Ramos (cell line): ENCODE measurements around the gene TMCC3.

Experiments used
- in situ Hi-C: fragments of 300-500 bp; cut with MboI; formaldehyde crosslinking; loops from one replicate; pipeline ENCODE4 v1.14.3; 2022; ENCODE audit warnings: low sequenced_read_pairs; ENCODE audit not compliant: unreplicated experiment

The TMCC3 gene

DNA sequence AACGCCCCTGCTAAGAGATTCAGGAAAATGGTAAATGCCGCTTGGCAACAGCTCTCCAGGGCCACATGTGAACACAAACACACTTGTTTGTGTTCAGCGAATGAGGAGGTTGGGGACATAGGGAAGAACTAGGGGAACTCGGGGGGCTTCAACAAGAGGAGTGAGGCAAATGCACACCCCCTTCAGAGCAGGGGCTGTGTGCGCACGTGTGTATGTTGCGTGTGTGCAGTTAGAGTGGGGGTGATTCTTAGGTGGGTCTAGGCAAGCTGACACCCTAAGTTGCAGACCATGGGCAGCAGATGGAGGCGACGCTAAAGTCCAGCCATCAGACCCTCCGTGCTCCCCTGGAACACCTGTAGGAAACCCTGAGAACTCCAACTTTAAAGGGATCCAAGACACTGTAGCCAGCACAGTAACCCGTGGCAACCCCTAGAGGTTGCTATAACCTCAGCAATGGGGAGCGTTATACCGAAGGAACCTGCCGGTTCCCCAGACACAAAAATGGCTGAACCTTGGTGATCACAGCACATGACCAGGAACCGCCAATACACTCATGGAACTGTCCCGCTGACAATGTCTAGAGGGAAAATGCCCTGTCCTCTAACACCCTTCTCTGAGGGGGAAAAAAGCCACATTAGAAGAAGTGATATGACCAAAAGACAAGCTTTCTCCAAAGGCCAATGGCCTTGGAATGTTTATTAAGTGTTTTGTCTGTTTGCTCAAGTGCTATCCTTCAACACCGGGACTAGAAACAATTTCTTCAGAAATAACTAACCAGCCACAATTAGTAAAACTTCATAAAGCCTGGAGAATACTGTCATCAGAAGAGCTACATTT is 104.2 kb downstream of the TMCC3 start:
- in situ Hi-C loops, result no loop called here

- in situ Hi-C loops, result no loop called here
Observed at GRCh38 chr12:94544355-94544754, 106.0 kb downstream of the TMCC3 start.

DNA sequence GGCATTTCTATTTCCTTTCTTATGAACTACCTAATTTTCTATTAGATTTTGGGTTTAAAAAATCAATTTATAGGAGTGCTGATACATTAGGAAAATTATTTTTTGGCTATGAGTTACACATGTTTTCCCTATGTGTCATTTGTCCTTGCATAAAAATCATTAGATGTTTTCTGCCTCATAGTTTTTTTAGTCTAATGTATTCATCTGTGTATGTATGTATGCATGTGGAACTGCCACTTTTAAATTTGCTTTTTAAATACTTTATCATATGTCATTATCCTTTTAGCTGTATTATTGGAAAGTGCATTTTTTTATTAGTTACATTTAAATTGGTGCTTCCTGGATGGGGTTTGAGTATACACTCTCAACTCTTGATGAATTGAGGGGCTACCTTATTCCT is 112.0 kb downstream of the TMCC3 start:
- in situ Hi-C loops, result no loop called here

DNA sequence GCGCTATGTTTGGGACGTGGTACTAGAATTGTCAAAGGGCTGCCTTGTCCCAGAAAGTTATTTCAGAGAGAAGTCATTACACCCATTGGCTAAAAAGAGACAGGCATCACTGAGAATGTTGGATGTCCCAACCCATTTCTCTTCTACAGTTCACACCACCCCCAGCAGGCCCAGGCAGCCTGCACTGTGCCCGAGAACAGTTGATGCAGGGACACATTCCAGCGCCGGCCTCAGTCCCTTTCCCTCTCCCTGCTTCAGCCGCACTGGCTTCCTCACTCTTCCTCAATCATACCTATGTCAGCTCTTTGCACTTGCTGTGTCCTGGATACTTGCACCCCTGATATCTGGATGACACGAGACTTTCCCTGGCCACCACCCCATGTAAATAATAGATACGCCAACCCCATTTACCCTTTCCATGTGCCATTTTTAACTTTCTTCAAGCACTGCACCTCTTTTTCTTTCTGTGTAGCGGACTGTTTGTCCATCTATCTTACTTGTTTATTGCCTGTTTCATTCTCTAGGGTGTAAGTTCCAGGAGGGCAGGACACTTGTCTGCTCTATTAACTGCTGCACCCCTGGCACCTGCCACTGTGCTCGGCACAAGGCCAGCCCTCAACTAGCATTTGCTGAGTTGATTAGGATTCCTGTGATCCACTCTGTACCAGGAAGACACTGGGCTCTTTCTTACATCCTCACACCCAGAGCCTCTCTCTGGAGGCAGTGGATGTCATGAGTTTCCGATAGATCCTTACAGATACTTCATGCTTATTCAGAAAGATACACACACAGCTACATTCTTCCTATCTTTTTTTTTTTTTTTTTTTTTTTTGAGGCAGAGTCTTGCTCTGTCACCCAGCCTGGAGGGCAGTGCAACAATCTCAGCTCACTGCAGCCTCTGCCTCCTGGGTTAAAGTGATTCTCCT is 114.1 kb downstream of the TMCC3 start:
- in situ Hi-C loops, result no loop called here

- in situ Hi-C loops, result no loop called here
Observed at GRCh38 chr12:94535510-94535921, 114.8 kb downstream of the TMCC3 start.

DNA sequence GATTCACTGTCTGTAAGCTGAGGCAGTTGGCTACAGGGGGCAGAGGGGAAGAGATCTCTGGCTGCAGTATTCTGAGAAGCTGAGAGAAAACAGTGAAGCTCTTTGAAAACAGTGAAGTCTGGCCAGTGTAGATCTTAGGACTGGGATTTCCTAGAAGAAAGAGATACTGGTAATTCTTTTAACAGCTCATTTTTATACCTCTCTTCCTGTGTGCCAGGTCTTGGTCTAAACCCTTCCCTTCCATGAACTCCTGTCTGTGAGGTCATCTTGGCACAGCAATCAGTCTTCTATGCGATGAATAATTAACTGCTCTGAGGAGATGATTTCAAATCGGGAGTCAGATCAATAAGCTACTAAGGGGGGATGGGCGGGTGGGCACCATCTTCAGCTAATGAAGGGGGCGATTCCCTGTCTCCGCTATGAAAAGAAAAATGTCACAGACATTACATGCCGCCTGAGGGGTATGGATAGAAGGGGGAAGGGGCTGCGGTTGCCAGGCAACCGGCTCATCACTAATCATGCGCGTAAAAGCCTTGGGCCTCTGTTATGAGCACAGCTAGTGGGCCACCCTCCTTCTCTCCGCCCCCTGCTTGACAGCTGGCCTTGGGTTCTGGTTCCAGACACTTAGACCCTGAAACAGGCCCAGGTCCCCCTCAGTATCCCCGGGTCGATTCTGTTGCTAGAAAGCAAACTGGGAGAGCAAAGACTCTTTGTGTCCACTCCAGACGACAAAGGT is 115.4 kb downstream of the TMCC3 start:
- in situ Hi-C loops, result loop anchor here (5.0 kb wide), 1 partner anchor 398 kb away; no protein-coding TSS in a partner anchor

- in situ Hi-C loops, result loop anchor here (5.0 kb wide), 1 partner anchor 397 kb away; no protein-coding TSS in a partner anchor
Observed at GRCh38 chr12:94534278-94534677, 116.1 kb downstream of the TMCC3 start.

DNA sequence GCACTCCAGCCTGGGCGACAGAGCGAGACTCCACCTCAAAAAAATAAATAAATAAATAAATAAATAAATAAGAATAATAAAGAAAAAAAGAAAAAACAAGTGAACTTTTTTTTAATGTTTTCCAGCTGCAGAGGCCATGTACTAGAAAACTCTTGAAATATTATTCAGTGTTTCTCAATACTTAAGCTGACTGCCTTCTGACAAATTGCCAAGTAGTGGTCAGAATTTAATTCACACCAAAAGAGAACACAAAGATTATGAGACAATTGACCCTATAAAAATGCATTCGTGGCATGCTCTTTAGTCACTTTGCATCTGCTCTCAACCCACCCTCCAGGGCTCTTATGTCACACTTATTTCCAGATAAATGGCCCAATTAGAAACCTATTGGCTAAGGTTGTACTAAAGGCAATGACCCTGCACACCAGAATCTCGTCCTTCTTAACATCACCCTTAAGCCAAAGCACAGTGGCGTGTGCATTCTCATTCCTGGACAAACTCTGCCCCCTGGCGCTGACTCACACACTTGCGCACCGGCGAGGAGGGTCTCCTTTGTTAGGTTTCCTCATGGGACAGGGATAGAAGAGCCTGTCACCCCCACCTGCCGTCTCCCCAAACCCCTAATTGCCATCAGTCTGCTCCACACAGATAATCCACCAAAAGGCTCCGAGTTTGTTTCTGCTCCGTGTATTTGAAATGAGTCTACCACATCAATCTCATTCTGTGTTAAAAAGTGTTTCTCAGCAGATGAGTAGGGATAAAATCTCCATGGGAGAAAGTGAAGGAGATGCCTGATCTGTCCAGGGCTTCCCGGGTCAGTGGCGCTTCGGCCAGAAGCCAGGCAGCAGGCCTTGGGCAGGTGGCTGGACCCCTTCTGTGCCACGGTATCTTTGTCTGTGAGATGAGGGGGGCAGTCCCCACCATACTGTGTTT is 117.6 kb downstream of the TMCC3 start:
- in situ Hi-C loops, result loop anchor here (5.0 kb wide), 1 partner anchor 395 kb away; no protein-coding TSS in a partner anchor

GRCh38 chr12:94531196-94531720 is 119.1 kb downstream of the TMCC3 start:
- in situ Hi-C loops, result loop anchor here (5.0 kb wide), 1 partner anchor 394 kb away; no protein-coding TSS in a partner anchor

- in situ Hi-C loops, result no loop called here
Observed at GRCh38 chr12:94525951-94526350, 124.4 kb downstream of the TMCC3 start.
